VCaP (cell line): ENCODE results near the gene C10orf90.

Experiments used
- H3K27ac ChIP-seq: fragments of 450-650 bp; 2 replicates; pipeline ENCODE4 v1.5.1; 2017
- CTCF ChIP-seq: fragments of 450-650 bp; conservative IDR thresholded peaks from 2 replicates; pipeline ENCODE4 v1.5.1; 2017; ENCODE audit warnings: mild to moderate bottlenecking, moderate library complexity

Gene C10orf90

GRCh38 chr10:126702181-126702580 is 31.7 kb upstream of the C10orf90 start:
- no peak for TF ChIP-seq CTCF

GRCh38 chr10:126701526-126701925 is 31.0 kb upstream of the C10orf90 start:
- no peak for TF ChIP-seq CTCF
- H3K27ac ChIP-seq, result no peak overlapping the region

More at GRCh38 chr10:126702181-126702580, 31.7 kb upstream of the C10orf90 start:
- H3K27ac ChIP-seq, result no peak overlapping the region

DNA sequence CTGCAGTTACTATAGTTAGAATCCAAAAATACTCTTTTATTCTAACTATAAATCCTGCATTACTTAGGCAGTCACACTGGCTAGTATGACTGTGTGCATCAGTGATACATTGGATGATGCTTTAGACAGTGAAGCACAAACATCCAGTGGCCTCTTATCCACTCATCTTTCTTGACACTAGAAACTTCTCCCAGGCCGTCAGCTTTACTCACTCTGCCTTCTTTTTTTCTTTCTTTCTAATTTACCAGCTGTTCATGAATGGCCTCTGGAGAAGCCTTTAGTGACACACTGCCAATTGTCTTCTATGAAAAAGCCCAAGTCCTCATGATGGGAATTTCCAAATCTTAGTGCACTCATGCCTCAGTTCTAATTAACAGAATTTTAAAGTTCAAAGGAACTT is 26.2 kb upstream of the C10orf90 start:
- no peak for TF ChIP-seq CTCF
- H3K27ac ChIP-seq, result no peak overlapping the region

DNA sequence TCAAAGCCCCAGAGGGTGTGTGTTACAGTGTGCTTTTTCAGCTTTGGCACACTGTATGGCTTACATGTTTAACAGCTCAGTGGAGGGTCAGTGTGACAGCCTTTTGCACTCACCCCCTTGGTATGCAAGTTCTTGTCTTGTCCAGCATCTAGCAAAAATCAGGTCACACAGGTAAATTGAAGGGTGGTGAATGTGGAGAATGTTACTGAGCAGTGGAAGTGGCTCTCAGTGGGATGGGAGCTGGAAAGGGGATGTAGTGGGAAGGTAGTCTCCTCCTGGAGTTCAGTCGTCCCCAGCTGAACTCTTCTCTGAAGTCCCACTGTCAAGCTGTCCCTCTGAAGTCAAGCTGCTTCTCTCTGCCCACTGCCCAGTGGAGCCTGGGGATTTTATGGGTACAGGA is 21.0 kb upstream of the C10orf90 start:
- H3K27ac ChIP-seq, result no peak overlapping the region
- no peak for TF ChIP-seq CTCF

DNA sequence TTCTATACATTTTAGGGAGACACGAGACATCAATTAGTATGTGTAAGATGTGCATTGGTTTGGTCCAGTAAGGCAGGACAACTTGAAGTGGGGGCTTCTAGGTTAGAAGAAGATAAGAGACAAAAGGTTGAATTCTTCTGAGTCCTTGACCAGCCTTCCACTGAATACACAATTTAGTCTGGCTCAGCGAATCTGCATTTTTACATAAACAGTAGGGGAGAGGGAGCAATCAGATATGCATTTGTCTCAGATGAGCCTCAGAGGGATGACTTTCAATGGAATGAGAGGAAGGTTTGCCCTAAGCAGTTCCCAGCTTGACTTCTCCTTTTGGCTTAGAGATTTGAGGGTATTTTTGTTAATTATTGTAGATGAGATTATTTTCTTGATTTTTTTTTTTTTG is 20.0 kb upstream of the C10orf90 start:
- H3K27ac ChIP-seq, result no peak overlapping the region
- no peak for TF ChIP-seq CTCF

DNA sequence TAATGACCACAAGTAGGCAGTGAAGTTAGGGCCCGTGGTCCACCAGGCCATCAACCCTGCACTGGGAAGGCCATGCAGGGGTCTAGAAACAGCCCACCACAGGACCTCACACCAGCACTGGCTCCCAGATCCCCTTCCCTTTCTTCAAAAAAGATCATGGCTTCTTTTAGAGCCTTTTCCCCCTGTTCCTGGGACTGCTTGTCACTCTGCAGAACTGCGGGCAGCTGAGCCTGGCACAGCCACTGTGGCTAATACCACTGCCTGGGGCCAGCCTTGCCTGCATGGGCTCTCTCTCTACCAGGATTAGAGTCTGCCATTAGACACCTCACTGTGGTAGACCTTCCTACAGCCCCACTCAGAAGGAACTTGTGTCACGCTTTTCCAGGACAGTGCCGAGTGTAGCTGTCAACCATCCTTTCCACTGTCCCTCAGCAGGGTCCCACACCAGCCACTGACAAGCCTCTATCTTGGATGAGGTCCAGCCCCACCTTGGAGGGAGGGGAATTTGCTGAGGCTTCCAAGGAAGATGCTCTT is 19.0 kb upstream of the C10orf90 start:
- no peak for TF ChIP-seq CTCF
- H3K27ac ChIP-seq, result no peak overlapping the region

- no peak for TF ChIP-seq CTCF
- no peak overlapping the region for H3K27ac ChIP-seq
Measured at GRCh38 chr10:126687121-126687606, 16.7 kb upstream of the C10orf90 start.

DNA sequence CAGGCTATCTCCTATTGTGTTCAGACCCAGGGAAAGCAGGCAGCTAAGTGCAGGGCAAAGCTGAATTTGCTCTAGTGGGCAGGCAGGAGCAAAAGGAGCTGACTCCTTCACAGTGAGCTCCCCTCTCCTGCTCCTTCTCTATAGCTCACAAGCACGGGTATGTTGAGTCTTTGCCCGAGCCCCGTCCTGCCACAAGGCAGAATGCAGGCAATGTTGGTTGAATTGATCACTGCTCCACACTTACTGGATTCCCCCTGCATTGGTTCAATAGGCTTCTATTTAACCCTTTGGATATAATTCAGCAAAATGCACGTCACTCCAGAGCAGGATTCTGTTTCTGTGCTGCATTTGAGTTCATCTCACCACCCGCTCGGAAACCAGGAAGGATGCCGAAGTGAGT is 16.2 kb upstream of the C10orf90 start:
- H3K27ac ChIP-seq, result no peak overlapping the region
- no peak for TF ChIP-seq CTCF
